Astrocyte (in vitro differentiated cells and primary cell): Measurements from ENCODE around the gene MRPL20.

Source experiments
- CTCF ChIP-seq: IDR thresholded peaks from 2 replicates; pipeline ENCODE4 v1.5.1; 2011; ENCODE audit warnings: low read depth, mild to moderate bottlenecking, inconsistent platforms, low read length, moderate library complexity; ENCODE audit not compliant: insufficient read depth
- EZH2 ChIP-seq: IDR thresholded peaks from 2 replicates; pipeline ENCODE4 v1.6.1; 2012; ENCODE audit warnings: mild to moderate bottlenecking, low read length, inconsistent platforms; ENCODE audit not compliant: insufficient read depth

GRCh38 chr1:1390675-1391074, 16.4 kb downstream of the MRPL20 start:
- no peak for TF ChIP-seq EZH2
- no peak for TF ChIP-seq CTCF
